Activated T-cell treated with anti-CD3 and anti-CD28 coated beads, Interleukin-2, amount 50 U/mL, for 72 hours (primary cell): ENCODE results near the gene TMPRSS3. TPM values are rescaled to one million over a fixed set of nuclear protein-coding genes. Genes with fewer than 3 reads are reported as not detected.
A peak's percentile ranks its signal among the peaks of the same experiment; 100 is the strongest.

Experiments
- ATAC-seq, 2 donors: fragments of 150-1000 bp; cut with Tn5 transposase; replicated peaks in 1 of 2; 2 replicates each; pipeline ENCODE4 v1.10.0; 2021; ENCODE audit warnings: moderate library complexity in 2 of 2, mild to moderate bottlenecking in 1 of 2
- DNase-seq, 2 donors: peaks; one replicate each; pipeline ENCODE4 v3.0.0; 2021 to 2022; ENCODE audit warnings: mixed read lengths in 1 of 2
- H3K27ac Mint-ChIP-seq: one replicate; pipeline ENCODE4 v1.8.0; 2022; ENCODE audit warnings: mild to moderate bottlenecking, moderate library complexity, mixed read lengths
- H3K27me3 Mint-ChIP-seq: one replicate; pipeline ENCODE4 v1.8.0; 2022; ENCODE audit warnings: low read depth, mixed read lengths
- H3K36me3 Mint-ChIP-seq, 2 donors: one replicate each; pipeline ENCODE4 v1.8.0; 2022; ENCODE audit warnings: mixed read lengths in 2 of 2, mild to moderate bottlenecking in 1 of 2; ENCODE audit not compliant: insufficient read depth in 2 of 2
- H3K4me1 Mint-ChIP-seq: one replicate; pipeline ENCODE4 v1.8.0; 2022; ENCODE audit warnings: low read depth, mixed read lengths
- H3K4me3 Mint-ChIP-seq, 2 donors: one replicate each; pipeline ENCODE4 v1.8.0; 2022; ENCODE audit warnings: mild to moderate bottlenecking in 2 of 2, mixed read lengths in 2 of 2, moderate library complexity in 2 of 2
- H3K9me3 Mint-ChIP-seq, 2 donors: one replicate each; pipeline ENCODE4 v1.8.0; 2022; ENCODE audit warnings: mixed read lengths in 2 of 2
- total RNA-seq, 2 donors: library from RNA; stranded (reverse); gene quantifications; one replicate each; pipeline ENCODE4 v1.2.3, GENCODE V29; 2022

TMPRSS3 gene
- total RNA-seq, 2 donors from 2014 or later, result 57.1 to 91.9 TPM

- no peaks in the 10 kb centered on the region for H3K36me3 Mint-ChIP-seq
- H3K4me1 Mint-ChIP-seq, result peaks cover 9% of the 10 kb centered on the region
- H3K27me3 Mint-ChIP-seq, result no peaks in the 10 kb centered on the region
- H3K4me3 Mint-ChIP-seq, result no peak overlapping the region
- ATAC-seq (no peak), DNase-seq (no peak)
- H3K27ac Mint-ChIP-seq, result no peak overlapping the region
- H3K9me3 Mint-ChIP-seq, result no peaks in the 10 kb centered on the region
These were observed 51.2 kb downstream of the TMPRSS3 start for GRCh38 chr21:42344631-42345030.

GRCh38 chr21:42343963-42344510, 51.8 kb downstream of the TMPRSS3 start:
- DNase-seq (no peak), ATAC-seq (no peak)
- no peaks in the 10 kb centered on the region for H3K9me3 Mint-ChIP-seq
- no peaks in the 10 kb centered on the region for H3K36me3 Mint-ChIP-seq
- no peak overlapping the region for H3K4me3 Mint-ChIP-seq
- peaks cover 15% of the 10 kb centered on the region for H3K4me1 Mint-ChIP-seq
- no peak overlapping the region for H3K27ac Mint-ChIP-seq
- no peaks in the 10 kb centered on the region for H3K27me3 Mint-ChIP-seq

DNA sequence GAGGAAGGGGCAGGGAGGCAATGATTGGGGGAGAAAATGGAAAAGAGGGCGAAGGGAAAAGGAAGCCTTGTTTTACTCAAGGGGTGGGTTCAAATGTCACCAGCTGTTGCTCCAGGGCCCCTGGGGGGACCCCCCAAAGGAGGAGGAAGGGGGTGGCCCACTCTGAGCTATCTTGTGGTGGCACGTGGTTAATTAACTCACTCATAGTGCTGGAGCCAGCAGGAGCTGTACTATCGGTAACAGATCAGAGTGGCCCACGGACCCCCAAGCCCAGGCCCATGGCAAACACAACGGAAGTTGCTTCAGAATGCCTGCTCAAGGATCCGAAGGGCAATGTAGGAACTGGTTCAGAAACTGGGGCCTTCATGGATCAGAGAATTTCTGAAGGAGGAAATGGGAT, 52.3 kb downstream of the TMPRSS3 start:
- DNase-seq (no peak), ATAC-seq (no peak)
- H3K9me3 Mint-ChIP-seq, result no peaks in the 10 kb centered on the region
- no peak overlapping the region for H3K4me3 Mint-ChIP-seq
- H3K4me1 Mint-ChIP-seq, result peaks cover 20% of the 10 kb centered on the region
- H3K27me3 Mint-ChIP-seq, result no peaks in the 10 kb centered on the region
- no peaks in the 10 kb centered on the region for H3K36me3 Mint-ChIP-seq
- no peak overlapping the region for H3K27ac Mint-ChIP-seq

DNA sequence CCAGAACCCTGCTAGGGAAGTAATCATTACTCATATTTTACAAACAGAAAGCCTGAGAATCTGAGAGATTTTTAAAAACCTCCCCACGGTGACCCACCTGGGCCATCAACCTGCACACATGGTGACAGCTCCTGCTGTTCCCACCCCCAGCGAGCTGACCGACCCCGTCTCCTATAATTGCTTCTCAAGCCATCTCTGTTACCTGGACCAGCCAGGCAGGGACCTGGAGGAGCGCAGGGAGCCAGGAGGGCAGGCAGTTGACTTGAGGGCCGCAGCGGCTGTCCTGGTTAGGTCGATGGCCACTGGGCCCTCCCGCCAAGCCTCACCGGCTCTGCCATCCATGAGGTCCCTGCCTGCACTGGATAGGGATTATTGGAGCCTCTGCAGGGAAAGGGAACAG, 52.8 kb downstream of the TMPRSS3 start:
- H3K27me3 Mint-ChIP-seq, result no peaks in the 10 kb centered on the region
- no peak overlapping the region for H3K27ac Mint-ChIP-seq
- no peak for DNase-seq
- no peak for ATAC-seq
- no peaks in the 10 kb centered on the region for H3K36me3 Mint-ChIP-seq
- peaks cover 25% of the 10 kb centered on the region for H3K4me1 Mint-ChIP-seq
- no peak overlapping the region for H3K4me3 Mint-ChIP-seq
- no peaks in the 10 kb centered on the region for H3K9me3 Mint-ChIP-seq

GRCh38 chr21:42341776-42342542, 53.9 kb downstream of the TMPRSS3 start:
- H3K4me1 Mint-ChIP-seq, result peaks cover 32% of the 10 kb centered on the region
- H3K27ac Mint-ChIP-seq, result no peak overlapping the region
- ATAC-seq (no peak), DNase-seq (no peak)
- H3K4me3 Mint-ChIP-seq, result no peak overlapping the region
- no peaks in the 10 kb centered on the region for H3K9me3 Mint-ChIP-seq
- H3K27me3 Mint-ChIP-seq, result peaks cover 9% of the 10 kb centered on the region
- H3K36me3 Mint-ChIP-seq, result peaks cover 0 to 2% of the 10 kb centered on the region in 2 donors

- Mint-ChIP-seq H3K36me3 (peaks cover 0 to 2% of the 10 kb centered on the region in 2 donors), H3K27ac (no peak overlapping the region), H3K4me1 (peaks cover 32% of the 10 kb centered on the region), H3K27me3 (peaks cover 13% of the 10 kb centered on the region), H3K9me3 (no peaks in the 10 kb centered on the region), H3K4me3 (no peak overlapping the region)
- no peak for DNase-seq
- ATAC-seq, result no peak
These were observed 55.4 kb downstream of the TMPRSS3 start for GRCh38 chr21:42340187-42341050.

DNA sequence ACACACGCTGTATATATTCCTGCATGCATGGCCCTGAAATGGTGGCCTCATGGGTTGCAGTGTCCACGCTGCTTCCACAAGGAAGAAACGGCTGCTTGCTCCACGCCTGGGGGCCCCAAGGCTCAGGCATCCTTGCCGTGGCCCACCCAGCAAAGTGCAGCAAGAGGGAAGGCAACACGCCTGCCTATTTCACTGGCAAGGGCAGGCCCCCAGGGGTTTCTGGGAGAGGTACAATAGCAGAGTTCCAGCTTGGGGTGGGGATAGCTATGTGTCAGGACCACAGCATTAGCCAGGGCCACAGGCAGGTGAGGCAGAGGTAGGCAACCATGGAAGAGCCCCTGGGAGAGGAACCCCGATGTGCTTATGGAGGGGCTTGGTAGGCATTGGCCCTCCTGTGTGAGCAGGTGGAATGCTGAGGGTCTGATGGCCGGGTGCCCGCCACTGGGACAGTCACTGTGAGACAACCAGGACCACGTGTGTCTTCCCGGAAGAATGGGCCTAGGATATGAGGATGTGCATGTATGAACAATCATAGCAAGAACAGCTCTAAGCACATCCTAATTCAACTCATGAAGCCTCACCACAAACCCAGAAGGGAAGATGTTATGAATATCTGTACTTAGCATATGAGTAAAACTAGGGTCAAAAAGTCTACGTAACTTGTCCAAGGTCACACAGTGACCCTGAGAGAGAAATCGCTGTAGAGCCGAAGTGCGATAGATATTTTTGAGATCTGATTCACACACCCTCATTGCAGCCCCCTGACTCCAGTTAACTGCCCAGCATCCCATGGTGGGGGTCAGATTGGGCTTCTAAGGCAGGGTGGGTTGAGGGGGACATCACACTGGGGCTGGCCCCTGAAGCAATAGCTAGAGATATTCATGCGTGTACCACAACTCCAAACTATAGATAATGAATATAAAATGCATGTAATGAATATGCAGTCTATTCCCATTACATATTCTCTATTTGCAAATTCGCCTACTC, 56.8 kb downstream of the TMPRSS3 start:
- Mint-ChIP-seq H3K27ac (no peak overlapping the region), H3K36me3 (peaks cover 0 to 2% of the 10 kb centered on the region in 2 donors), H3K4me1 (peaks cover 32% of the 10 kb centered on the region), H3K9me3 (no peaks in the 10 kb centered on the region), H3K4me3 (peak overlapping the region; percentile 6 to 37), H3K27me3 (peaks cover 13% of the 10 kb centered on the region)
- DNase-seq (peak; percentile 30 to 36), ATAC-seq (peak; percentile 84 to 89)

DNA sequence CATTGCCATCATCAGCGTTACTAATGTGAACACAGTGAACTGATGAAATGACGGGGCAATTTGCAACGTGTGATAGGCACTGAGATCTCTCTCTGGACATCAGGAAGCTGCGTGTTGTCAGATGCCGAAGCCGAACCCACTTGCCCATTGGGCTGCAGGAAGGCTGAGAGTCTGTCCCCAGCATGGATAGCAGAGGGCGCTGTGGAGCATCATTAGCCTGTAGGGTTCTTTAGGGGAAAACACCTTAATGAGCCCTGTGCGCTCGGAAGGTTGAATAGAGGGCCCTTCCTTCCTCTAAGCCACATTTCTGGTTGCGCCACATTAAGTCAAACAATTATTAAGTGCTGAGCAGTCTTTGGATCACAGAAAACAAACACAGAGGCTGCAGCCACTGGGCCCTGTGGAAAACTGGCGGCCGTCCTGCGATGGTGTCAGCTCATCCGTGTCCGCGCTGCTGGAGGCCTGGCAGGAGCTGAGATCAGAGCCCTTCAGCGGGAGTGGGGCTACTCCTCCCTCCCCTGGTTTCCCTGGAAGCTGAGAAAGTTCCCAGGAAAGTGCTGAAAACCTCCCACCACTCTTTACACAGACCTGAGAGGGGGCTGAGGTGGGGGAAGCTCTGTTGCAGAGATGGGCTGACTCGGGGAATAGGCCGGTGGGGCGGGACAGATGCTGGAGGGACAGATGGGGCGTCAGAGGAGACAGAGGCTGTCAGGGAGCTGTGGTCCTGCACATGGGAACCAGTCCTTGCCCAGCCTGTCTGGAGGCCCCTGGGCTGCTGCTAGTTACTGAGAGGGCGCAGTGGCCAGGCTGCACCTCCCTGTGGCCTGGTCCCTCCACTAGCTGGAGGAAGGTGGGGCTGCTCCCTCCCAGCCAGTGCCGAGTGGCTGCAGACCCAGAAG, 57.8 kb downstream of the TMPRSS3 start:
- peak overlapping the region; percentile 63 for H3K27ac Mint-ChIP-seq
- DNase-seq, result peak; percentile 85 to 87
- H3K9me3 Mint-ChIP-seq, result no peaks in the 10 kb centered on the region
- H3K27me3 Mint-ChIP-seq, result peaks cover 13% of the 10 kb centered on the region
- H3K36me3 Mint-ChIP-seq, result peaks cover 0 to 2% of the 10 kb centered on the region in 2 donors
- ATAC-seq, result peak; percentile 70 to 73
- peak overlapping the region; percentile 58 to 77 for H3K4me3 Mint-ChIP-seq
- H3K4me1 Mint-ChIP-seq, result peaks cover 32% of the 10 kb centered on the region

DNA sequence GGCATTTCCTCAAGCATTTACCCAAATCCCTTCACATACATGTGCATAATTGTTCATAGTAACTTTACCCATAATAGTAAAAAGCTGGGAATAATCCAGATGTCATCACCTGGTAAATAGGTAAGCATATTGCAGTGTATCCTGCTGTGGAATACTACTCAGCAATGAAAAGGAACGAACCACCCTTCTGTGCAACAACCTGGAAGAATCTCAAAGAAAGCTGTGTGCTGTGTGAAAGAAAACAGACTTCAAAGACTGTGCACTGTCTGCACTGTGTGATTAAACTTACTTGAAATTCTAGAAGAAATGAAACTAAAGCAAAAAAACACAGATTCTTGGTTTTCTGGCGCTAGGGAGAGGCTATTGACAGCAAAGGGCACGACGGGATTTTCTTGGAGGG, 58.6 kb downstream of the TMPRSS3 start:
- ATAC-seq (no peak), DNase-seq (no peak)
- Mint-ChIP-seq H3K36me3 (peaks cover 0 to 2% of the 10 kb centered on the region in 2 donors), H3K4me3 (peak overlapping the region; percentile 58 to 77), H3K4me1 (peaks cover 32% of the 10 kb centered on the region), H3K9me3 (no peaks in the 10 kb centered on the region), H3K27me3 (peaks cover 13% of the 10 kb centered on the region), H3K27ac (peak overlapping the region; percentile 63)

DNA sequence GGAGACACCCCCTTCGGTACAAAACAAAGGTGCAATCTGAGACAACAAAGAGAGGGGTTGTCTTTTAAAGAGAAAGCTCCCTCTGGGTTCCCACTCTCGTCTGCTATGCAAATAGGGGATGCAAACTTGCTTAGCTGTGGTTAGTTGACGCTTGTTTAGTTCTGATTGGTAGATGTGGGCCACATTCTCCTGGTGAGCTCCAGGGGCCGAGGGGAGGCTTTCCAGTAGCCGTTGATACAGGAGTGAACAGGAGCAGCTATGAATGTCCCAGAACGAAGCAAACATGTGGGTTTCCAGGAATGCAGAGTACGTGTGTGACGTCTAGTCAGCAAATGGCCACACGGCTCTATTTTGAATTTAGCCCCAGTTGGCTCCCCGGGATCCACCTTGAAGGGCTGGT, 59.8 kb downstream of the TMPRSS3 start:
- H3K9me3 Mint-ChIP-seq, result peaks cover 3 to 4% of the 10 kb centered on the region in 2 donors
- no peak for ATAC-seq
- H3K27ac Mint-ChIP-seq, result no peak overlapping the region
- H3K4me3 Mint-ChIP-seq, result no peak overlapping the region
- peaks cover 5 to 7% of the 10 kb centered on the region in 2 donors for H3K36me3 Mint-ChIP-seq
- H3K4me1 Mint-ChIP-seq, result peaks cover 32% of the 10 kb centered on the region
- H3K27me3 Mint-ChIP-seq, result peaks cover 13% of the 10 kb centered on the region
- no peak for DNase-seq

DNA sequence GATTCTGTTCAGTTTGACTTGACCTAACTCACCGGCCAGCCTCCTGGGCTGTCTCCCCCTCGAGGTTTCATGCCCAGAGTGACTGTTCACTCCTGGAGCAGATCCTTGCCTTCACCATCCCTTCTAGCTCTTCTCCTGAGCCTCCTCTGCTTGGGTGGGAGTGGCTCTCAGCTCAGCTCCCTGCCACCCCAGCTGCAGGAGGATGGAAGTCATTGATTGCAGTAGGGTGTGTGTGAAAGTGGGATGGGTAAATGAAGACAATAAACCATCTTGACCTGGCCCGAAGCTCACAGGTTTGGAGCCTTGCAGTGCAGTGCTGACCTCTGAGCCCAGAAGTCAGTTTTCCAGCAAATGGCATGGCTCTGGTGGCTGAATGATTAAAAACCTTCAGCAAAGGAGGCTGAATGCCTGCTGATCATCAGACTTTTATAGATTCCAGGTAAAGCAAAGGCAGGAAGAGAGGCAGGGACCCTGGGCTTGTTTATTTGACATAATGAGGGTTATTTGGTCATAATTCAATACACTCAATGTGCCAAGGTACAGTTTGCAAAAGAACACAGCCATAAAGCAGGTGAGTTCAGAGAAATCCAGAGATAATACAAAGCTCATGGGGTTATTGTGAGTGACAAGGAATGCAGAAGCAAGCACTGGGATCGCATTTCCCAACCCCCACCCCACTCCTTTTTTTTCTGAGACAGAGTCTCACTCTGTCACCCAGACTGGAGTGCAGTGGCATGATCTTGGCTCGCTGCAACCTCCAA, 63.1 kb downstream of the TMPRSS3 start:
- Mint-ChIP-seq H3K9me3 (peaks cover 7% of the 10 kb centered on the region in 2 donors), H3K27me3 (peaks cover 12% of the 10 kb centered on the region), H3K4me1 (peaks cover 3% of the 10 kb centered on the region), H3K36me3 (peaks cover 7 to 8% of the 10 kb centered on the region in 2 donors), H3K27ac (no peak overlapping the region), H3K4me3 (no peak overlapping the region)
- no peak for DNase-seq
- ATAC-seq, result no peak
